B cell (primary cell): ENCODE measurements around the gene EIF2A. TPM values are rescaled to one million over a fixed set of nuclear protein-coding genes. Genes with fewer than 3 reads are reported as not detected.

Source experiments
- ATAC-seq: fragments of 200-7000 bp; cut with Tn5 transposase; one replicate; pipeline ENCODE4 v1.10.0; 2021; ENCODE audit warnings: low read depth, mild to moderate bottlenecking, moderate number of reproducible peaks, moderate library complexity
- CTCF ChIA-PET: fragments of 350-600 bp; sonication (Branson Sonifier 250); formaldehyde crosslinking; loops from one replicate; lab custom pipeline; 2021; ENCODE audit warnings: antibody characterized with exemption, inconsistent platforms; lab: Charles Lee
- POLR2A ChIA-PET: fragments of 350-600 bp; sonication (Branson Sonifier 250); formaldehyde crosslinking; loops from one replicate; lab custom pipeline; 2021; ENCODE audit warnings: antibody characterized with exemption; lab: Charles Lee
- DNase-seq: peaks from one replicate; pipeline ENCODE4 v3.0.0; 2013
- H2AFZ ChIP-seq: 2 replicates; pipeline ENCODE4 v1.6.1; 2012; ENCODE audit warnings: mild to moderate bottlenecking, low read depth, low read length; ENCODE audit not compliant: insufficient read depth, poor library complexity, severe bottlenecking
- H3K27ac ChIP-seq, 2 donors: 1 replicate in 1 of 2; 2 replicates in 1 of 2; pipeline ENCODE4 v1.5.1; 2012 to 2013; ENCODE audit warnings: low read length in 2 of 2, mild to moderate bottlenecking in 2 of 2, moderate library complexity in 1 of 2
- H3K27me3 ChIP-seq, 4 experiments: fragments of 200-600 bp in 1 of 4; sonication (generic) in 1 of 4; replicated peaks in 1 of 4; 1 replicate in 2 of 4; 2 replicates in 2 of 4; pipeline versions ENCODE4 v1.6.1 to v1.7.0; 2013 to 2016; ENCODE audit warnings: low read length in 3 of 4, mild to moderate bottlenecking in 2 of 4, mixed read lengths in 1 of 4, moderate library complexity in 1 of 4; ENCODE audit not compliant: insufficient read depth in 4 of 4, control insufficient read depth in 3 of 4; ENCODE audit errors: control extremely low read depth in 1 of 4
- H3K36me3 ChIP-seq, 2 experiments: replicated peaks in 1 of 2; 1 replicate in 1 of 2; 2 replicates in 1 of 2; pipeline versions ENCODE4 v1.6.1 to v1.7.1; 2013; ENCODE audit warnings: low read length in 1 of 2; ENCODE audit not compliant: insufficient read depth in 2 of 2, control insufficient read depth in 1 of 2; ENCODE audit errors: control extremely low read depth in 1 of 2, extremely low read depth in 1 of 2
- H3K4me1 ChIP-seq, 2 donors: fragments of 200-600 bp in 1 of 2; sonication (generic) in 1 of 2; 1 replicate in 1 of 2; 2 replicates in 1 of 2; pipeline versions ENCODE4 v1.5.1 to v1.6.1; 2013 to 2017; ENCODE audit warnings: low read length in 2 of 2; ENCODE audit not compliant: control insufficient read depth in 2 of 2, insufficient read depth in 2 of 2
- H3K4me2 ChIP-seq: replicated peaks from 2 replicates; pipeline ENCODE3; 2012; ENCODE audit warnings: mild to moderate bottlenecking, low read depth, low read length; ENCODE audit not compliant: poor library complexity, severe bottlenecking
- H3K4me3 ChIP-seq, 5 experiments: fragments of 200-600 bp in 1 of 5; sonication (generic) in 1 of 5; 1 replicate in 3 of 5; 2 replicates in 2 of 5; pipeline versions ENCODE4 v1.5.1 to v1.7.0; 2011 to 2016; ENCODE audit warnings: low read length in 4 of 5, mild to moderate bottlenecking in 4 of 5, low read depth in 2 of 5, control low read depth in 1 of 5, moderate library complexity in 1 of 5; ENCODE audit not compliant: insufficient read depth in 1 of 5; ENCODE audit errors: control extremely low read depth in 1 of 5, extremely low read depth in 1 of 5
- H3K79me2 ChIP-seq: fragments of 200-600 bp; sonication (generic); one replicate; pipeline ENCODE4 v1.6.0; 2016; ENCODE audit warnings: low read length; ENCODE audit not compliant: control insufficient read depth, insufficient read depth
- H3K9ac ChIP-seq: fragments of 200-600 bp; sonication (generic); 2 replicates; pipeline ENCODE4 v1.6.1; 2017; ENCODE audit warnings: mild to moderate bottlenecking, low read length, moderate library complexity
- H3K9me3 ChIP-seq, 3 donors: one replicate each; pipeline versions ENCODE4 v1.6.1 to v1.7.1; 2013; ENCODE audit warnings: low read length in 2 of 3; ENCODE audit not compliant: control insufficient read depth in 2 of 3, insufficient read depth in 1 of 3; ENCODE audit errors: control extremely low read depth in 1 of 3
- H4K20me1 ChIP-seq: 2 replicates; pipeline ENCODE4 v1.6.0; 2012; ENCODE audit warnings: mild to moderate bottlenecking, low read length; ENCODE audit not compliant: insufficient read depth, control insufficient read depth, poor library complexity, severe bottlenecking
- H3K27ac Mint-ChIP-seq: one replicate; pipeline ENCODE4 v1.8.0; 2021; ENCODE audit warnings: mixed read lengths
- H3K27me3 Mint-ChIP-seq: one replicate; pipeline ENCODE4 v1.8.0; 2021; ENCODE audit warnings: mixed read lengths
- H3K4me1 Mint-ChIP-seq: one replicate; pipeline ENCODE4 v1.8.0; 2021; ENCODE audit warnings: mixed read lengths
- H3K4me3 Mint-ChIP-seq: one replicate; pipeline ENCODE4 v1.8.0; 2021; ENCODE audit warnings: mixed read lengths
- H3K9me3 Mint-ChIP-seq: one replicate; pipeline ENCODE4 v1.8.0; 2022; ENCODE audit warnings: mixed read lengths; ENCODE audit not compliant: insufficient read depth
- CTCF ChIP-seq: fragments of 200-600 bp; IDR thresholded peaks from one replicate; pipeline ENCODE4 v1.8.0; 2022; ENCODE audit warnings: antibody characterized with exemption, mild to moderate bottlenecking
- EZH2 ChIP-seq: IDR thresholded peaks from 2 replicates; pipeline ENCODE4 v1.6.1; 2012; ENCODE audit warnings: borderline replicate concordance, low read depth, mild to moderate bottlenecking, moderate library complexity, low read length; ENCODE audit not compliant: insufficient read depth, poor library complexity, severe bottlenecking
- WGBS: methylation state at CpG from one replicate; pipeline ENCODE4 v1.1.5; 2013; ENCODE audit warnings: missing lambda C conversion rate; ENCODE audit not compliant: insufficient coverage; 5-methylcytosine and 5-hydroxymethylcytosine counted together
- intact Hi-C: fragments of 100-400 bp; cut with micrococcal nuclease; formaldehyde crosslinking; loops from one replicate; pipeline ENCODE4 v1.10.0; 2022
- polyA plus RNA-seq: library from polyadenylated mRNA; depleted of rRNA; stranded (reverse); fragments of >200 nt; gene quantifications from 2 replicates; pipeline ENCODE4 v1.2.3, GENCODE V29; 2012
- total RNA-seq, 2 donors: library from RNA; stranded (reverse); fragments of 120-200 nt in 1 of 2; gene quantifications; 1 replicate in 1 of 2; 2 replicates in 1 of 2; pipeline versions ENCODE4 v1.2.3 to v1.2.4, GENCODE V29; 2013 to 2022

The EIF2A gene
- total and polyA plus RNA-seq, 2 donors (not counting 1 experiment from before 2014, with no cell fraction given) = 63.4 to 78.8 TPM

GRCh38 chr3:150545419-150546225 is 965 bp upstream of the EIF2A start:
- Histone ChIP-seq H3K4me2 (peak overlapping the region; percentile 87), H3K4me3 (peak overlapping the region; percentile 67 to 95 (median 86)), H3K4me1 (peaks cover 11 to 21% of the 10 kb centered on the region in 2 donors), H3K9me3 (no peaks in the 10 kb centered on the region), H3K36me3 (peaks cover 3 to 13% of the 10 kb centered on the region in 2 experiments), H3K79me2 (peaks cover 70% of the 10 kb centered on the region), H4K20me1 (no peaks in the 10 kb centered on the region), H3K27ac (peak overlapping the region; percentile 87 to 98), H2AFZ (peak overlapping the region; percentile 80), H3K27me3 (no peaks in the 10 kb centered on the region), H3K9ac (peak overlapping the region; percentile 95)
- under 1% methylated on average over 51 of the region's 54 CpGs for WGBS
- H3K27me3 Mint-ChIP-seq = no peaks in the 10 kb centered on the region
- POLR2A ChIA-PET = interaction anchor here (1.1 to 2.6 kb wide), 6 partner anchors 57 to 319 kb away, joined by 3 to 16 read pairs (median 10); partner anchors contain the start of genes ERICH6, SELENOT, SIAH2 and TSC22D2
- no peak for TF ChIP-seq CTCF
- TF ChIP-seq EZH2 = no peak
- H3K27ac Mint-ChIP-seq = peak overlapping the region; percentile 99
- no peak for DNase-seq
- peaks cover 44% of the 10 kb centered on the region for H3K4me1 Mint-ChIP-seq
- CTCF ChIA-PET = interaction anchor here (1.0 to 2.3 kb wide), 6 partner anchors 17 to 785 kb away, joined by 3 to 9 read pairs (median 4); partner anchors contain the start of gene TSC22D2
- ATAC-seq = no peak
- H3K4me3 Mint-ChIP-seq = peak overlapping the region; percentile 93
- H3K9me3 Mint-ChIP-seq = no peaks in the 10 kb centered on the region
- intact Hi-C loops = loop anchor here (1.0 to 10.0 kb wide), 10 partner anchors 37 to 732 kb away; partner anchors contain the start of genes ERICH6, P2RY14, RNF13 and SELENOT
